ENCODE data around the gene HIGD2A. TPM values are rescaled to one million over a fixed set of nuclear protein-coding genes. Genes with fewer than 3 reads are reported as not detected.

Gene HIGD2A
- total RNA-seq, 2 donors from 2014 or later = 101 to 102 TPM

DNA sequence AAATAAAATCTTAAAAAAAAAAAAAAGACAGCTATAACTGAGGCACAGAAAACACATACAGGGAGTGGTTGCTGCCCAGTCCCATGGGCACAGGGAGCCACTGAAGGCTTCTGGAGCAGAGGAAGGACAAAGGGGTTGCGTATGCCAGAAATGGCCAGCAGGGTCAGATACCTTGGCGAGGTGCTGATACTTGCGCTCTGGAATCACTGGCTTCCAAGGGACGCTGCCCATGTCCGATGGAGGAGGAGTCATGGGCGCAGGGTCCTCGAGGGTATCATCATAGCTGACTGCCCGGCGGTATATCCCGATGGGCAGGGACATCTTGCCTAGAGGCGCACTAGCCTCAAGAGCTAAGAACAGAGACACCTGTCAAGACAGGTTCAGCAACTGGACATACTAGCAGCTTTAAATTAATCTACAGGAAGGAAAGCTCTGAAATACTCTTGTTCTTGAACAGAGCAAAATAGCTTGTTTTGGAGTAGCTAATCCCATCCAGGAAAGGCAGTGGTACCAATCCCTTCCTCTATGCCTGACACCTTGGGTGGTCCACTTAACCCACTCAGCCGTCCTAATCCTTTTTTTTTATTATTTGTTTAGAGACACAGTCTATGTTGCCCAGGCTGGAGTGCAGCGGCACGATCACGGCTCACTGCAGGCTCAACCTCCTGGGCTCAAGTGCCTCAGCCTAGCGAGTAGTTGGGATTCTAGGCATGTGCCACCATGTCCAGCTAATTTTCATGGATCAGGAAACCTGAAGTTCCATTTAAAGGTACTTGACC, 33.0 kb upstream of the HIGD2A start:
- TF ChIP-seq, protein P1, sequence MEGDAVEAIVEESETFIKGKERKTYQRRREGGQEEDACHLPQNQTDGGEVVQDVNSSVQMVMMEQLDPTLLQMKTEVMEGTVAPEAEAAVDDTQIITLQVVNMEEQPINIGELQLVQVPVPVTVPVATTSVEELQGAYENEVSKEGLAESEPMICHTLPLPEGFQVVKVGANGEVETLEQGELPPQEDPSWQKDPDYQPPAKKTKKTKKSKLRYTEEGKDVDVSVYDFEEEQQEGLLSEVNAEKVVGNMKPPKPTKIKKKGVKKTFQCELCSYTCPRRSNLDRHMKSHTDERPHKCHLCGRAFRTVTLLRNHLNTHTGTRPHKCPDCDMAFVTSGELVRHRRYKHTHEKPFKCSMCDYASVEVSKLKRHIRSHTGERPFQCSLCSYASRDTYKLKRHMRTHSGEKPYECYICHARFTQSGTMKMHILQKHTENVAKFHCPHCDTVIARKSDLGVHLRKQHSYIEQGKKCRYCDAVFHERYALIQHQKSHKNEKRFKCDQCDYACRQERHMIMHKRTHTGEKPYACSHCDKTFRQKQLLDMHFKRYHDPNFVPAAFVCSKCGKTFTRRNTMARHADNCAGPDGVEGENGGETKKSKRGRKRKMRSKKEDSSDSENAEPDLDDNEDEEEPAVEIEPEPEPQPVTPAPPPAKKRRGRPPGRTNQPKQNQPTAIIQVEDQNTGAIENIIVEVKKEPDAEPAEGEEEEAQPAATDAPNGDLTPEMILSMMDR (conservative IDR thresholded peaks at IDR 0.05) = peak; percentile 66
- Histone ChIP-seq H3K4me1 (ENCODE audit: control insufficient read depth, insufficient read depth, low read length) (no peaks in the 10 kb centered on the region), H3K9ac (ENCODE audit: extremely low read depth, low read length, poor library complexity, severe bottlenecking) (no peak overlapping the region), H3K27ac (ENCODE audit: low read depth, low read length) (no peak overlapping the region), H3K9me3 (ENCODE audit: control insufficient read depth, low read length) (no peaks in the 10 kb centered on the region), H3K27me3 (ENCODE audit: control insufficient read depth, insufficient read depth, low read length, poor library complexity, severe bottlenecking) (no peaks in the 10 kb centered on the region), H3K4me3 (ENCODE audit: low read length) (no peak overlapping the region), H3K36me3 (ENCODE audit: control insufficient read depth, insufficient read depth, low read length) (peaks cover 86% of the 10 kb centered on the region)
- no peaks in the 10 kb centered on the region for H3K9me3 Mint-ChIP-seq
- peaks cover 14% of the 10 kb centered on the region for H3K4me1 Mint-ChIP-seq
- H3K27ac Mint-ChIP-seq = peak overlapping the region; percentile 30
- peaks cover 82% of the 10 kb centered on the region for H3K36me3 Mint-ChIP-seq (ENCODE audit: low read depth)
- peak; percentile 64 for DNase-seq
- WGBS, 2 experiments (ENCODE audit: insufficient coverage in 1 of 2, insufficient read length in 1 of 2) = 92 to 97% methylated on average over 15 to 16 of the region's 16 CpGs
- no peaks in the 10 kb centered on the region for H3K27me3 Mint-ChIP-seq (ENCODE audit: insufficient read depth)
- H3K4me3 Mint-ChIP-seq = no peak overlapping the region

DNA sequence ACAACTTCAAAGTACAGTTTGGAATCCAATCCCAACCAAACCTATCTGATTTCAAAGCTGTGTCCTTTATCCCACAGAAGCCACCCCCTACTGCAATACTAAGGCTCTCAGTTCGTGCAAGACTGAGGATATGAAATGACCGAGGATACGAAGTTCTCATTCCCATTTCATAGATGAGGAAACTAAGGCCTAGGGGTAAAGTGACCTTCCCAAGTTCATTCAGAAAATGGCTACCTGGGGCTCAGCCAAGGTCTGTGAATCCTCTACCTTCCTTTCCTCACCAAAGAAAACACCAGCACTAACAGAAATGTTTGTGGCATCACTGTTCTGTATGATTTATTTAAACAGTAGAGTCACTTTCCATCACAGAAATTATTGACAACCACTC, 32.4 kb upstream of the HIGD2A start:
- Mint-ChIP-seq H3K36me3 (ENCODE audit: low read depth) (peaks cover 78% of the 10 kb centered on the region), H3K4me1 (peaks cover 14% of the 10 kb centered on the region), H3K27ac (peak overlapping the region; percentile 30), H3K4me3 (no peak overlapping the region), H3K27me3 (ENCODE audit: insufficient read depth) (no peaks in the 10 kb centered on the region), H3K9me3 (no peaks in the 10 kb centered on the region)
- H3K4me1 ChIP-seq (ENCODE audit: control insufficient read depth, insufficient read depth, low read length) = no peaks in the 10 kb centered on the region
- H3K36me3 ChIP-seq (ENCODE audit: control insufficient read depth, insufficient read depth, low read length) = peaks cover 80% of the 10 kb centered on the region
- no peak overlapping the region for H3K4me3 ChIP-seq (ENCODE audit: low read length)
- TF ChIP-seq, protein P1 (conservative IDR thresholded peaks at IDR 0.05) = no peak
- no peak overlapping the region for H3K9ac ChIP-seq (ENCODE audit: extremely low read depth, low read length, poor library complexity, severe bottlenecking)
- H3K9me3 ChIP-seq (ENCODE audit: control insufficient read depth, low read length) = no peaks in the 10 kb centered on the region
- DNase-seq = no peak
- H3K27me3 ChIP-seq (ENCODE audit: control insufficient read depth, insufficient read depth, low read length, poor library complexity, severe bottlenecking) = no peaks in the 10 kb centered on the region
- H3K27ac ChIP-seq (ENCODE audit: low read depth, low read length) = no peak overlapping the region
- 91 to 100% methylated on average over 2 to 3 of the region's 3 CpGs for WGBS, 2 experiments (ENCODE audit: insufficient coverage in 1 of 2, insufficient read length in 1 of 2)

DNA sequence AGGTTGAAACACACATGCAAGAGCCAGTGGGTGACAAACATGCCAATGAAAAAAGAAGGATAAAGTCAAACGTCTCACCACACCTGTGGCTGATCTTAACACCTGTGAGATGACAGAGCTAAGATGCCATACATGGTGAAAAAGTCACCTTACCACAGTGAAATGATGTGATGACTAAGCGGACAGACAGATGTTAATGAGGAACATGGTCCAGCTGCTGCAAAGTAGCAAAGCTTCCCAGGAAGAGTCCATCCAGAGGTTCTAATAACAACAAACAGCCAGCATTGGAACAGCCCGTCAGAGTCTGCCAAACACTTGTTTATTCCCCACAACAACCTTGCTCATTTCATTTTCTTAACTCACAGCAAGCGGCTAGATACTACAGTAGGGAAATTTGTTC, 28.9 kb upstream of the HIGD2A start:
- TF ChIP-seq, protein P1 (conservative IDR thresholded peaks at IDR 0.05) = no peak
- WGBS, 2 experiments (ENCODE audit: insufficient coverage in 1 of 2, insufficient read length in 1 of 2) = 90 to 98% methylated on average over 3 to 4 of the region's 4 CpGs
- Histone ChIP-seq H3K4me3 (ENCODE audit: low read length) (peak overlapping the region; percentile 74), H3K36me3 (ENCODE audit: control insufficient read depth, insufficient read depth, low read length) (peaks cover 45% of the 10 kb centered on the region), H3K9me3 (ENCODE audit: control insufficient read depth, low read length) (no peaks in the 10 kb centered on the region), H3K27ac (ENCODE audit: low read depth, low read length) (no peak overlapping the region), H3K4me1 (ENCODE audit: control insufficient read depth, insufficient read depth, low read length) (no peaks in the 10 kb centered on the region), H3K9ac (ENCODE audit: extremely low read depth, low read length, poor library complexity, severe bottlenecking) (no peak overlapping the region), H3K27me3 (ENCODE audit: control insufficient read depth, insufficient read depth, low read length, poor library complexity, severe bottlenecking) (peaks cover 26% of the 10 kb centered on the region)
- H3K9me3 Mint-ChIP-seq = no peaks in the 10 kb centered on the region
- DNase-seq = no peak
- peaks cover 14% of the 10 kb centered on the region for H3K4me1 Mint-ChIP-seq
- peak overlapping the region; percentile 94 for H3K4me3 Mint-ChIP-seq
- peaks cover 46% of the 10 kb centered on the region for H3K36me3 Mint-ChIP-seq (ENCODE audit: low read depth)
- no peak overlapping the region for H3K27ac Mint-ChIP-seq
- H3K27me3 Mint-ChIP-seq (ENCODE audit: insufficient read depth) = peaks cover 30% of the 10 kb centered on the region
